Lower leg skin (tissue), 3 donors: ENCODE measurements around the gene JAML.

Experiments
- POLR2A ChIP-seq, 2 donors: fragments of 450-650 bp; IDR thresholded peaks; one replicate each; pipeline ENCODE4 v1.6.1; 2016 to 2017; ENCODE audit warnings: antibody characterized with exemption in 2 of 2, mild to moderate bottlenecking in 1 of 2, moderate library complexity in 1 of 2
- TF ChIP-seq, protein P1 (sequence below), 3 donors: fragments of 450-650 bp; IDR thresholded peaks; one replicate each; pipeline ENCODE4 v1.5.1; 2016; ENCODE audit warnings: antibody characterized with exemption in 3 of 3, mild to moderate bottlenecking in 3 of 3, moderate library complexity in 2 of 3

DNA sequence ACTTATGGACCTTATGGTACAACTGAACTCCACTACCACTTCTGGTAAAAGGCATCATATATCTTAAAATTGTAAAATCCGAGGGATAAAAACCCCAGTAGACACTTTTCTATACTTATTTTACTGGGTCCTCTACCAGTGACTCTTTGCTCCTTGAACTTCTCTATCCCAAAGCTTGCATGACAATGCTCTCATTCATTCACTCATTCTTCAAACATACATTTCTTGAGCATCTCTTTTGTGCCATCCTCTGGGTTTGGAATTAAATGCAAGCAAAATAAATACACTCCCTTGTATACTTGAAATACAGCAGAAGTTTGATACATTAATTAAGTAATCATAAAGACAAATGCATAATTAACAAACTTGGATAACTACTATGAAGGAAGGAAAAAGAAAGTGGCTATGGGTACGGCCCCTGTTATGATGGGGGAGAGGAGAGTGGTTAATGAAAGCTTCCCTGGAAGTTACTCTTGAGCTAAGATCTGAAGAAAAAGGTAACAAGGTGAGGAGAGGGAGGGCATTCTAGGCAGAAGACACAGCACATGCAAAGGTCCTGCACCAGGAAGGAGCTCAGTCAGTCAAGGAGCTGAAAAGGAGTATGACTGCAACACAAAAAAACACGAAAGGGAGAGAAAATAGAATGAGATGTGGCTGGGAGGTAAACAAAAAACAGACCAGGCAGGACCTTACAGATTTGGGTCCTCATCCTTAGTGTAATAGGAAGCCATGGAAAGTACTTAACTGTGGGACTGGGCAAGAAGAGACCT lies 19.4 kb upstream of the JAML start:
- TF ChIP-seq, protein P1, sequence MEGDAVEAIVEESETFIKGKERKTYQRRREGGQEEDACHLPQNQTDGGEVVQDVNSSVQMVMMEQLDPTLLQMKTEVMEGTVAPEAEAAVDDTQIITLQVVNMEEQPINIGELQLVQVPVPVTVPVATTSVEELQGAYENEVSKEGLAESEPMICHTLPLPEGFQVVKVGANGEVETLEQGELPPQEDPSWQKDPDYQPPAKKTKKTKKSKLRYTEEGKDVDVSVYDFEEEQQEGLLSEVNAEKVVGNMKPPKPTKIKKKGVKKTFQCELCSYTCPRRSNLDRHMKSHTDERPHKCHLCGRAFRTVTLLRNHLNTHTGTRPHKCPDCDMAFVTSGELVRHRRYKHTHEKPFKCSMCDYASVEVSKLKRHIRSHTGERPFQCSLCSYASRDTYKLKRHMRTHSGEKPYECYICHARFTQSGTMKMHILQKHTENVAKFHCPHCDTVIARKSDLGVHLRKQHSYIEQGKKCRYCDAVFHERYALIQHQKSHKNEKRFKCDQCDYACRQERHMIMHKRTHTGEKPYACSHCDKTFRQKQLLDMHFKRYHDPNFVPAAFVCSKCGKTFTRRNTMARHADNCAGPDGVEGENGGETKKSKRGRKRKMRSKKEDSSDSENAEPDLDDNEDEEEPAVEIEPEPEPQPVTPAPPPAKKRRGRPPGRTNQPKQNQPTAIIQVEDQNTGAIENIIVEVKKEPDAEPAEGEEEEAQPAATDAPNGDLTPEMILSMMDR (IDR thresholded peaks at IDR 0.05), result no peak
- TF ChIP-seq POLR2A (IDR thresholded peaks at IDR 0.05), result no peak
